Raji (cell line): ENCODE measurements around the gene PDF.

ENCODE experiments used
- POLR2A ChIP-seq: IDR thresholded peaks from 2 replicates; pipeline ENCODE4 v1.6.1; 2011; ENCODE audit warnings: low read depth, low read length, control low read depth; ENCODE audit not compliant: insufficient read depth

PDF gene

GRCh38 chr16:69277413-69277812 is 53.0 kb downstream of the PDF start:
- no peak for TF ChIP-seq POLR2A
